H9 (cell line): ENCODE measurements around the gene NBEA. TPM values are rescaled to one million over a fixed set of nuclear protein-coding genes. Genes with fewer than 3 reads are reported as not detected.

Source experiments
- DNase-seq: peaks from one replicate; pipeline ENCODE4 v3.0.0-alpha.2; 2017
- H2AFZ ChIP-seq: one replicate; pipeline ENCODE4 v1.6.1; 2013; ENCODE audit warnings: mild to moderate bottlenecking, low read length, control low read depth, moderate library complexity
- H2AK5ac ChIP-seq: 2 replicates; pipeline ENCODE4 v1.6.1; 2013; ENCODE audit warnings: low read length, control low read depth, mixed read lengths; ENCODE audit not compliant: insufficient read length
- H2BK120ac ChIP-seq: one replicate; pipeline ENCODE4 v1.6.1; 2013; ENCODE audit warnings: low read depth, mild to moderate bottlenecking, low read length, control low read depth, inconsistent platforms; ENCODE audit not compliant: poor library complexity, severe bottlenecking
- H2BK12ac ChIP-seq: 2 replicates; pipeline ENCODE4 v1.6.1; 2013; ENCODE audit warnings: low read length, control low read depth, mixed read lengths, low read depth; ENCODE audit not compliant: insufficient read length
- H2BK15ac ChIP-seq: 2 replicates; pipeline ENCODE4 v1.6.1; 2013; ENCODE audit warnings: low read depth, low read length, control low read depth
- H2BK20ac ChIP-seq: one replicate; pipeline ENCODE4 v1.6.1; 2013; ENCODE audit warnings: low read depth, mild to moderate bottlenecking, low read length, control low read depth, inconsistent platforms; ENCODE audit not compliant: poor library complexity, severe bottlenecking
- H2BK5ac ChIP-seq: 2 replicates; pipeline ENCODE4 v1.6.1; 2013; ENCODE audit warnings: low read length, control low read depth, mixed read lengths; ENCODE audit not compliant: insufficient read length
- H3K14ac ChIP-seq: 2 replicates; pipeline ENCODE4 v1.6.1; 2013; ENCODE audit warnings: low read length, control low read depth; ENCODE audit not compliant: insufficient read depth
- H3K18ac ChIP-seq: 2 replicates; pipeline ENCODE4 v1.6.1; 2013; ENCODE audit warnings: low read depth, mild to moderate bottlenecking, mixed read lengths, low read length, control low read depth; ENCODE audit not compliant: insufficient read length
- H3K23ac ChIP-seq: 2 replicates; pipeline ENCODE4 v1.6.1; 2013; ENCODE audit warnings: low read length, control low read depth, mixed read lengths, low read depth; ENCODE audit not compliant: insufficient read length
- H3K23me2 ChIP-seq: 2 replicates; pipeline ENCODE4 v1.6.1; 2013; ENCODE audit warnings: low read depth, mild to moderate bottlenecking, mixed read lengths, low read length, control low read depth; ENCODE audit not compliant: insufficient read length, poor library complexity, severe bottlenecking
- H3K27ac ChIP-seq: 2 replicates; pipeline ENCODE4 v1.5.1; 2013; ENCODE audit warnings: low read length, control low read depth, mixed read lengths, low read depth; ENCODE audit not compliant: insufficient read length
- H3K27me3 ChIP-seq: 2 replicates; pipeline ENCODE4 v1.6.1; 2013; ENCODE audit warnings: low read length, control low read depth, inconsistent platforms; ENCODE audit not compliant: insufficient read depth
- H3K4ac ChIP-seq: 2 replicates; pipeline ENCODE4 v1.6.1; 2013; ENCODE audit warnings: low read depth, mild to moderate bottlenecking, control low read depth, inconsistent platforms, low read length, moderate library complexity
- H3K4me1 ChIP-seq: 2 replicates; pipeline ENCODE4 v1.6.1; 2013; ENCODE audit warnings: low read length, control low read depth, inconsistent platforms; ENCODE audit not compliant: insufficient read depth
- H3K4me2 ChIP-seq: 2 replicates; pipeline ENCODE4 v1.6.1; 2013; ENCODE audit warnings: low read length, control low read depth, mixed read lengths; ENCODE audit not compliant: insufficient read length, insufficient read depth
- H3K56ac ChIP-seq: 2 replicates; pipeline ENCODE4 v1.6.1; 2013; ENCODE audit warnings: low read depth, mild to moderate bottlenecking, mixed read lengths, low read length, control low read depth; ENCODE audit not compliant: insufficient read length
- H3K79me1 ChIP-seq: 2 replicates; pipeline ENCODE4 v1.6.1; 2013; ENCODE audit warnings: low read depth, mild to moderate bottlenecking, moderate library complexity, low read length, control low read depth, inconsistent platforms; ENCODE audit not compliant: insufficient read depth, poor library complexity, severe bottlenecking
- H3K79me2 ChIP-seq: 2 replicates; pipeline ENCODE4 v1.6.1; 2013; ENCODE audit warnings: low read length, control low read depth, inconsistent platforms; ENCODE audit not compliant: insufficient read depth
- H3K9ac ChIP-seq: 2 replicates; pipeline ENCODE4 v1.6.1; 2013; ENCODE audit warnings: low read length, control low read depth, mixed read lengths; ENCODE audit not compliant: insufficient read length; ENCODE audit errors: extremely low read depth
- H3K9me3 ChIP-seq: one replicate; pipeline ENCODE4 v1.6.1; 2013; ENCODE audit warnings: low read depth, low read length, inconsistent platforms; ENCODE audit not compliant: control insufficient read depth
- H3T11ph ChIP-seq: one replicate; pipeline ENCODE4 v1.6.1; 2013; ENCODE audit warnings: mild to moderate bottlenecking, low read length, control low read depth, inconsistent platforms
- H4K20me1 ChIP-seq: one replicate; pipeline ENCODE4 v1.6.1; 2013; ENCODE audit not compliant: control insufficient read depth, insufficient read length, insufficient read depth
- H4K5ac ChIP-seq: 2 replicates; pipeline ENCODE4 v1.6.1; 2013; ENCODE audit warnings: low read depth, mild to moderate bottlenecking, mixed read lengths, low read length, control low read depth; ENCODE audit not compliant: insufficient read length
- H4K8ac ChIP-seq: replicated peaks from 2 replicates; pipeline ENCODE4 v1.6.1; 2013; ENCODE audit warnings: low read length, control low read depth, mixed read lengths, low read depth; ENCODE audit not compliant: insufficient read length
- H4K91ac ChIP-seq: 2 replicates; pipeline ENCODE4 v1.6.1; 2013; ENCODE audit warnings: low read depth, mild to moderate bottlenecking, moderate library complexity, mixed read lengths, low read length, control low read depth; ENCODE audit not compliant: insufficient read length
- H3K27ac Mint-ChIP-seq, 3 experiments: 2 replicates in 2 of 3; 3 replicates in 1 of 3; pipeline ENCODE4 v1.8.0; 2020 to 2021; ENCODE audit warnings: mixed read lengths in 3 of 3, mild to moderate bottlenecking in 1 of 3, moderate library complexity in 1 of 3
- H3K27me3 Mint-ChIP-seq: 2 replicates; pipeline ENCODE4 v1.8.0; 2021; ENCODE audit warnings: low read depth, mild to moderate bottlenecking, moderate library complexity, mixed read lengths
- H3K36me3 Mint-ChIP-seq, 3 experiments: 2 replicates in 2 of 3; 3 replicates in 1 of 3; pipeline ENCODE4 v1.8.0; 2020 to 2021; ENCODE audit warnings: low read depth in 3 of 3, mixed read lengths in 3 of 3; ENCODE audit not compliant: insufficient read depth in 1 of 3
- H3K4me1 Mint-ChIP-seq, 2 experiments: 2 replicates each; pipeline ENCODE4 v1.8.0; 2020; ENCODE audit warnings: mixed read lengths in 2 of 2
- H3K4me3 Mint-ChIP-seq, 2 experiments: 2 replicates in 1 of 2; 3 replicates in 1 of 2; pipeline ENCODE4 v1.8.0; 2020 to 2021; ENCODE audit warnings: mild to moderate bottlenecking in 2 of 2, mixed read lengths in 2 of 2, moderate library complexity in 1 of 2
- H3K9me3 Mint-ChIP-seq, 2 experiments: 2 replicates in 1 of 2; 3 replicates in 1 of 2; pipeline ENCODE4 v1.8.0; 2020; ENCODE audit warnings: mild to moderate bottlenecking in 2 of 2, mixed read lengths in 2 of 2, moderate library complexity in 1 of 2
- WGBS: extraction: QIAGEN DNeasy Blood & Tissue Kit; methylation state at CpG from one replicate; pipeline ENCODE4 v1.1.7; 2013; ENCODE audit warnings: missing lambda C conversion rate, low lambda C conversion rate, mixed read lengths; ENCODE audit not compliant: insufficient read length; ENCODE audit errors: extremely low coverage; 5-methylcytosine and 5-hydroxymethylcytosine counted together
- total RNA-seq: library from RNA; stranded (reverse); gene quantifications from 2 replicates; pipeline ENCODE4 v1.2.1, GENCODE V29; 2021
- TF ChIP-seq, protein P1 (sequence below): fragments of 200-600 bp; sonication (generic); conservative IDR thresholded peaks from 3 replicates; pipeline ENCODE4 v1.8.0; 2021; ENCODE audit warnings: antibody characterized with exemption, mild to moderate bottlenecking

The NBEA gene
- total RNA-seq, 1 experiment from 2014 or later, result 17.3 TPM

DNA sequence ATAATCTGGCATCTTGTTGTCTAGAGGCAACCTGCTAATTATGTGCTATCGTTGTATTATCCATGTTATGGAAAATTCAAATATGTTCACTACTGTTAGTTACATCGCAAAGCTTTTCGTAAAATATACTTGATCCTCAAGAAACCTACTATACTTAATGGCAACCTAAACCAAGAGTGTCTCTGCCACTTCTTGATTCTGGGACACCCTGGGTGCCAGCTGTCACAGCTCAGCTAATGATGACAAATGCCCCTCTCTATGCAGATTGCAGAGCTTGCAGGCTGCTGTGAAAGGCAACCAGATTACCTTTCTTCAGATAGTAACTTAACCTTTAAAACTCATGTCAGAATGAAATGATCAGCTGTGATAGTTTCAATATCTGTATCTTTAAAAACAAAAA is 543.4 kb downstream of the NBEA start:
- Mint-ChIP-seq H3K9me3 (no peaks in the 10 kb centered on the region), H3K27me3 (peaks cover 7% of the 10 kb centered on the region), H3K4me1 (no peaks in the 10 kb centered on the region), H3K27ac (0 out of 7 replicates have a peak overlapping the region, but pooled peaks of 1 of the 3 experiments have one; percentile 40), H3K4me3 (no peak overlapping the region), H3K36me3 (no peaks in the 10 kb centered on the region)
- no peak for DNase-seq
- H3K14ac ChIP-seq, result no peak overlapping the region
- H4K20me1 ChIP-seq, result no peaks in the 10 kb centered on the region
- no peak overlapping the region for H3K23ac ChIP-seq
- H3K79me2 ChIP-seq, result no peaks in the 10 kb centered on the region
- H4K8ac ChIP-seq, result no peak overlapping the region
- no peak overlapping the region for H3K18ac ChIP-seq
- no peak overlapping the region for H3T11ph ChIP-seq
- H2BK5ac ChIP-seq, result no peak overlapping the region
- no peaks in the 10 kb centered on the region for H3K79me1 ChIP-seq
- no peak overlapping the region for H4K91ac ChIP-seq
- no peak overlapping the region for H4K5ac ChIP-seq
- H2AFZ ChIP-seq, result no peak overlapping the region
- no peak overlapping the region for H2BK120ac ChIP-seq
- TF ChIP-seq, protein P1, sequence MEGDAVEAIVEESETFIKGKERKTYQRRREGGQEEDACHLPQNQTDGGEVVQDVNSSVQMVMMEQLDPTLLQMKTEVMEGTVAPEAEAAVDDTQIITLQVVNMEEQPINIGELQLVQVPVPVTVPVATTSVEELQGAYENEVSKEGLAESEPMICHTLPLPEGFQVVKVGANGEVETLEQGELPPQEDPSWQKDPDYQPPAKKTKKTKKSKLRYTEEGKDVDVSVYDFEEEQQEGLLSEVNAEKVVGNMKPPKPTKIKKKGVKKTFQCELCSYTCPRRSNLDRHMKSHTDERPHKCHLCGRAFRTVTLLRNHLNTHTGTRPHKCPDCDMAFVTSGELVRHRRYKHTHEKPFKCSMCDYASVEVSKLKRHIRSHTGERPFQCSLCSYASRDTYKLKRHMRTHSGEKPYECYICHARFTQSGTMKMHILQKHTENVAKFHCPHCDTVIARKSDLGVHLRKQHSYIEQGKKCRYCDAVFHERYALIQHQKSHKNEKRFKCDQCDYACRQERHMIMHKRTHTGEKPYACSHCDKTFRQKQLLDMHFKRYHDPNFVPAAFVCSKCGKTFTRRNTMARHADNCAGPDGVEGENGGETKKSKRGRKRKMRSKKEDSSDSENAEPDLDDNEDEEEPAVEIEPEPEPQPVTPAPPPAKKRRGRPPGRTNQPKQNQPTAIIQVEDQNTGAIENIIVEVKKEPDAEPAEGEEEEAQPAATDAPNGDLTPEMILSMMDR, result no peak
- H3K9ac ChIP-seq, result no peak overlapping the region
- no peak overlapping the region for H2BK12ac ChIP-seq
- H2AK5ac ChIP-seq, result no peak overlapping the region
- no peak overlapping the region for H2BK15ac ChIP-seq
- H3K23me2 ChIP-seq, result no peaks in the 10 kb centered on the region
- H3K27me3 ChIP-seq, result no peaks in the 10 kb centered on the region
- no peak overlapping the region for H3K4me2 ChIP-seq
- WGBS, result no CpG with 5 or more reads among the region's 3 CpGs
- H3K4ac ChIP-seq, result no peak overlapping the region
- no peaks in the 10 kb centered on the region for H3K4me1 ChIP-seq
- H3K27ac ChIP-seq, result no peak overlapping the region
- no peaks in the 10 kb centered on the region for H3K9me3 ChIP-seq
- H2BK20ac ChIP-seq, result no peak overlapping the region
- no peak overlapping the region for H3K56ac ChIP-seq
